NCI-H2081 (cell line): ENCODE measurements around the gene PTPRN2.
A peak's percentile ranks its signal among the peaks of the same experiment; 100 is the strongest.

Experiments used
- DNase-seq, 2 experiments: peaks; one replicate each; lab custom pipeline; 2025; lab: John Stamatoyannopoulos, UW

Gene PTPRN2

GRCh38 chr7:158015403-158016179, 572.0 kb downstream of the PTPRN2 start:
- peak; percentile 55 for DNase-seq

GRCh38 chr7:158014976-158015375, 572.6 kb downstream of the PTPRN2 start:
- no peak for DNase-seq

- no peak for DNase-seq
Measured at GRCh38 chr7:158013085-158013668, 574.4 kb downstream of the PTPRN2 start.

- DNase-seq: no peak
Measured at GRCh38 chr7:158011941-158012340, 575.7 kb downstream of the PTPRN2 start.

- no peak for DNase-seq
Measured at GRCh38 chr7:158010961-158011693, 576.5 kb downstream of the PTPRN2 start.

- no peak for DNase-seq
Measured at GRCh38 chr7:158009886-158010285, 577.7 kb downstream of the PTPRN2 start.

- DNase-seq: peak; percentile 27 to 50
Measured at GRCh38 chr7:158008267-158008666, 579.4 kb downstream of the PTPRN2 start.

- no peak for DNase-seq
Measured at GRCh38 chr7:158007697-158008257, 579.8 kb downstream of the PTPRN2 start.

- no peak for DNase-seq
Measured at GRCh38 chr7:158006841-158007696, 580.6 kb downstream of the PTPRN2 start.

- DNase-seq: no peak
Measured at GRCh38 chr7:158005531-158005930, 582.1 kb downstream of the PTPRN2 start.

GRCh38 chr7:158004123-158004490, 583.5 kb downstream of the PTPRN2 start:
- DNase-seq: no peak

GRCh38 chr7:158003441-158004122, 584.0 kb downstream of the PTPRN2 start:
- DNase-seq: no peak

GRCh38 chr7:158002486-158003080, 585.0 kb downstream of the PTPRN2 start:
- DNase-seq: no peak

GRCh38 chr7:158001621-158002320, 585.9 kb downstream of the PTPRN2 start:
- peak; percentile 91 to 97 for DNase-seq

- DNase-seq: no peak
Measured at GRCh38 chr7:158001003-158001402, 586.6 kb downstream of the PTPRN2 start.

- peak in 1 of 2 experiments; percentile 33 for DNase-seq
Measured at GRCh38 chr7:158000160-158000559, 587.5 kb downstream of the PTPRN2 start.

GRCh38 chr7:157998884-157999552, 588.6 kb downstream of the PTPRN2 start:
- DNase-seq: no peak

- DNase-seq: no peak
Measured at GRCh38 chr7:157997471-157997870, 590.2 kb downstream of the PTPRN2 start.

GRCh38 chr7:157997080-157997440, 590.6 kb downstream of the PTPRN2 start:
- no peak for DNase-seq
